ENCODE measurements around the gene GREM1. TPM values are rescaled to one million over a fixed set of nuclear protein-coding genes. Genes with fewer than 3 reads are reported as not detected.

The GREM1 gene
- total RNA-seq, 1 experiment from 2014 or later = 1.1 TPM

GRCh38 chr15:32716915-32717425, 834 bp upstream of the GREM1 start:
- Histone ChIP-seq H3K79me2 (ENCODE audit: insufficient read depth, low read length) (no peaks in the 10 kb centered on the region), H3K9me3 (ENCODE audit: control insufficient read depth, low read depth, low read length) (no peaks in the 10 kb centered on the region), H2AK5ac (ENCODE audit: insufficient read length, low read length) (no peak overlapping the region), H3K4me2 (ENCODE audit: insufficient read depth, insufficient read length, low read length) (peak overlapping the region; percentile 54), H3K14ac (ENCODE audit: insufficient read depth, low read length) (no peak overlapping the region), H2BK15ac (ENCODE audit: low read depth, low read length) (no peak overlapping the region), H4K5ac (ENCODE audit: insufficient read length, low read depth, low read length) (no peak overlapping the region), H3K27ac (ENCODE audit: insufficient read length, low read depth, low read length) (no peak overlapping the region), H3K23me2 (ENCODE audit: insufficient read length, low read depth, low read length, poor library complexity, severe bottlenecking) (peaks cover 18% of the 10 kb centered on the region), H2BK5ac (ENCODE audit: insufficient read length, low read length) (no peak overlapping the region), H3K18ac (ENCODE audit: insufficient read length, low read depth, low read length) (no peak overlapping the region), H3K79me1 (ENCODE audit: insufficient read depth, low read depth, low read length, poor library complexity, severe bottlenecking) (no peaks in the 10 kb centered on the region), H3T11ph (ENCODE audit: low read length) (no peak overlapping the region), H3K23ac (ENCODE audit: insufficient read length, low read depth, low read length) (no peak overlapping the region), H2BK12ac (ENCODE audit: insufficient read length, low read depth, low read length) (no peak overlapping the region), H4K91ac (ENCODE audit: insufficient read length, low read depth, low read length) (no peak overlapping the region), H4K20me1 (ENCODE audit: control insufficient read depth, insufficient read depth, insufficient read length) (no peaks in the 10 kb centered on the region), H3K4me1 (ENCODE audit: insufficient read depth, low read length) (no peaks in the 10 kb centered on the region), H4K8ac (replicated peaks; ENCODE audit: insufficient read length, low read depth, low read length) (no peak overlapping the region), H3K4ac (ENCODE audit: low read depth, low read length) (no peak overlapping the region), H3K9ac (ENCODE audit: extremely low read depth, insufficient read length, low read length) (no peak overlapping the region), H2BK20ac (ENCODE audit: low read depth, low read length, poor library complexity, severe bottlenecking) (no peak overlapping the region), H3K27me3 (ENCODE audit: insufficient read depth, low read length) (peaks cover 50% of the 10 kb centered on the region; the same call in 1 of the 2 replicates), H2AFZ (ENCODE audit: low read length) (no peak overlapping the region), H3K56ac (ENCODE audit: insufficient read length, low read depth, low read length) (no peak overlapping the region), H2BK120ac (ENCODE audit: low read depth, low read length, poor library complexity, severe bottlenecking) (no peak overlapping the region)
- H3K36me3 Mint-ChIP-seq (ENCODE audit: insufficient read depth in 1 of 3, low read depth in 3 of 3) = no peaks in the 10 kb centered on the region
- H3K9me3 Mint-ChIP-seq = no peaks in the 10 kb centered on the region; a peak in 3 of 5 replicates
- no CpG with 5 or more reads among the region's 21 CpGs for WGBS (ENCODE audit: extremely low coverage, insufficient read length, low lambda C conversion rate)
- H3K4me3 Mint-ChIP-seq = peak overlapping the region; percentile 50 to 77
- peak; percentile 38 for DNase-seq
- no peak overlapping the region for H3K27ac Mint-ChIP-seq
- peaks cover 91% of the 10 kb centered on the region for H3K27me3 Mint-ChIP-seq (ENCODE audit: low read depth)
- H3K4me1 Mint-ChIP-seq = peaks cover 20 to 29% of the 10 kb centered on the region in 2 experiments
- no peak for TF ChIP-seq CTCF (conservative IDR thresholded peaks at IDR 0.05)

Data from H9 (cell line).